OCI-LY1 (cell line): Measurements from ENCODE around the gene PHLPP1.

Experiments
- H2AFZ ChIP-seq: fragments of 200-600 bp; sonication (generic), shearing (Covaris generic); 2 replicates; pipeline ENCODE4 v1.6.0; 2014; ENCODE audit warnings: antibody characterized with exemption, mild to moderate bottlenecking, low read length
- H3F3A ChIP-seq: fragments of 200-600 bp; sonication (generic), shearing (Covaris generic); 2 replicates; pipeline ENCODE4 v1.6.0; 2014; ENCODE audit warnings: mild to moderate bottlenecking, antibody characterized with exemption, low read length, moderate library complexity; ENCODE audit not compliant: insufficient read depth
- H3K27ac ChIP-seq: fragments of 200-600 bp; sonication (generic); 2 replicates; pipeline ENCODE4 v1.5.1; 2014; ENCODE audit warnings: low read length, mixed run types, mild to moderate bottlenecking, low read depth; ENCODE audit not compliant: poor library complexity, severe bottlenecking
- H3K27me3 ChIP-seq: fragments of 200-600 bp; sonication (generic); 2 replicates; pipeline ENCODE4 v1.6.0; 2014; ENCODE audit warnings: antibody characterized with exemption, mild to moderate bottlenecking, low read length, moderate library complexity; ENCODE audit not compliant: insufficient read depth
- H3K36me3 ChIP-seq: fragments of 200-600 bp; sonication (generic); 2 replicates; pipeline ENCODE4 v1.6.1; 2014; ENCODE audit warnings: mild to moderate bottlenecking, antibody characterized with exemption, low read length, moderate library complexity, mixed read lengths; ENCODE audit not compliant: insufficient read depth
- H3K4me1 ChIP-seq: fragments of 200-600 bp; sonication (generic); 2 replicates; pipeline ENCODE4 v1.5.1; 2014; ENCODE audit warnings: mild to moderate bottlenecking, low read length, moderate library complexity; ENCODE audit not compliant: insufficient read depth, severe bottlenecking
- H3K4me2 ChIP-seq: fragments of 200-600 bp; sonication (generic), shearing (Covaris generic); 2 replicates; pipeline ENCODE4 v1.6.1; 2014; ENCODE audit warnings: low read length
- H3K4me3 ChIP-seq: fragments of 200-600 bp; sonication (generic); 2 replicates; pipeline ENCODE4 v1.5.1; 2014; ENCODE audit warnings: low read length, low read depth, mild to moderate bottlenecking, mixed read lengths; ENCODE audit not compliant: poor library complexity, severe bottlenecking
- H3K79me2 ChIP-seq: fragments of 200-600 bp; shearing (Covaris generic); 2 replicates; pipeline ENCODE4 v1.6.1; 2016; ENCODE audit warnings: mixed run types, low read length, mixed read lengths; ENCODE audit not compliant: insufficient read depth
- H3K9ac ChIP-seq: fragments of 200-600 bp; sonication (generic), shearing (Covaris generic); 2 replicates; pipeline ENCODE4 v1.6.1; 2014; ENCODE audit warnings: mild to moderate bottlenecking, low read length, mixed read lengths
- H3K9me2 ChIP-seq: fragments of 200-600 bp; sonication (generic), shearing (Covaris generic); 2 replicates; pipeline ENCODE4 v1.6.1; 2014; ENCODE audit warnings: low read depth, mild to moderate bottlenecking, low read length, mixed read lengths
- H3K9me3 ChIP-seq: fragments of 200-600 bp; shearing (Covaris generic); 2 replicates; pipeline ENCODE4 v1.6.1; 2014; ENCODE audit warnings: low read length, mixed read lengths
- H4K20me1 ChIP-seq: fragments of 200-600 bp; sonication (generic), shearing (Covaris generic); 2 replicates; pipeline ENCODE4 v1.6.0; 2016; ENCODE audit warnings: mild to moderate bottlenecking, low read length; ENCODE audit not compliant: insufficient read depth
- EZH2 ChIP-seq: fragments of 200-600 bp; sonication (generic), shearing (Covaris generic); IDR thresholded peaks from 2 replicates; pipeline ENCODE4 v1.8.0; 2017; ENCODE audit warnings: borderline replicate concordance, mixed run types, mild to moderate bottlenecking, antibody characterized with exemption, low read length, moderate library complexity, mixed read lengths
- TF ChIP-seq, protein P1 (sequence below): fragments of 200-600 bp; sonication (generic), shearing (Covaris generic); IDR thresholded peaks from 2 replicates; pipeline ENCODE4 v1.5.1; 2017; ENCODE audit warnings: mild to moderate bottlenecking, antibody characterized with exemption, low read length, moderate library complexity, mixed read lengths

Gene PHLPP1

DNA sequence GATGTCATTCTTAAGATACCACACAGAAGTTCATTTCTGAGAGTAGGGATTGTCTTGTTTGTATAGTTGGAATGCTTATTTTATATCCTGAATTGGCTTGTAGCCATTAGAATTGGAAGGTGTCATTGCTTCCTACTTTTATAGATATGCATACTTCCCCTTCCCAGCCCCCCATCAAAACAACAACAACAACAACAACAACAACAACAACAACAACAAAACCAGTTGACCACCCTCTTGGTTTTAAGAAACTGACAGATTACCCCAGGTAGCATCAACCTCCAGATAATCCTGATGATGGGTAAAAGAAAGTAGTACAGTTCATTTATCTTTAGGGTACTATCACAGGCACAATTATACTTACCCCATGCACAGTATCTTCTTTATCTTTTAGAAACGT lies 20.0 kb downstream of the PHLPP1 start:
- H3K4me3 ChIP-seq: no peak overlapping the region
- H3K4me1 ChIP-seq: peaks cover 3% of the 10 kb centered on the region
- H3K27me3 ChIP-seq: no peaks in the 10 kb centered on the region
- H3K79me2 ChIP-seq: 0 out of 2 replicates have a peak, but pooled peaks cover 4% of the 10 kb centered on the region
- H3K9ac ChIP-seq: no peak overlapping the region
- TF ChIP-seq EZH2: no peak
- TF ChIP-seq, protein P1, sequence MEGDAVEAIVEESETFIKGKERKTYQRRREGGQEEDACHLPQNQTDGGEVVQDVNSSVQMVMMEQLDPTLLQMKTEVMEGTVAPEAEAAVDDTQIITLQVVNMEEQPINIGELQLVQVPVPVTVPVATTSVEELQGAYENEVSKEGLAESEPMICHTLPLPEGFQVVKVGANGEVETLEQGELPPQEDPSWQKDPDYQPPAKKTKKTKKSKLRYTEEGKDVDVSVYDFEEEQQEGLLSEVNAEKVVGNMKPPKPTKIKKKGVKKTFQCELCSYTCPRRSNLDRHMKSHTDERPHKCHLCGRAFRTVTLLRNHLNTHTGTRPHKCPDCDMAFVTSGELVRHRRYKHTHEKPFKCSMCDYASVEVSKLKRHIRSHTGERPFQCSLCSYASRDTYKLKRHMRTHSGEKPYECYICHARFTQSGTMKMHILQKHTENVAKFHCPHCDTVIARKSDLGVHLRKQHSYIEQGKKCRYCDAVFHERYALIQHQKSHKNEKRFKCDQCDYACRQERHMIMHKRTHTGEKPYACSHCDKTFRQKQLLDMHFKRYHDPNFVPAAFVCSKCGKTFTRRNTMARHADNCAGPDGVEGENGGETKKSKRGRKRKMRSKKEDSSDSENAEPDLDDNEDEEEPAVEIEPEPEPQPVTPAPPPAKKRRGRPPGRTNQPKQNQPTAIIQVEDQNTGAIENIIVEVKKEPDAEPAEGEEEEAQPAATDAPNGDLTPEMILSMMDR: no peak
- no peaks in the 10 kb centered on the region for H3F3A ChIP-seq
- H3K27ac ChIP-seq: no peak overlapping the region
- H2AFZ ChIP-seq: no peak overlapping the region
- no peaks in the 10 kb centered on the region for H3K9me2 ChIP-seq
- peaks cover 7% of the 10 kb centered on the region; the same call in 1 of the 2 replicates for H3K36me3 ChIP-seq
- peaks cover 3% of the 10 kb centered on the region; the same call in 1 of the 2 replicates for H3K9me3 ChIP-seq
- H4K20me1 ChIP-seq: no peaks in the 10 kb centered on the region
- no peak overlapping the region for H3K4me2 ChIP-seq

GRCh38 chr18:62736077-62736855 lies 20.9 kb downstream of the PHLPP1 start:
- H3F3A ChIP-seq: no peaks in the 10 kb centered on the region
- no peak overlapping the region for H3K9ac ChIP-seq
- TF ChIP-seq, protein P1: no peak
- TF ChIP-seq EZH2: no peak
- H3K36me3 ChIP-seq: peaks cover 7% of the 10 kb centered on the region; the same call in 1 of the 2 replicates
- H3K79me2 ChIP-seq: no peaks in the 10 kb centered on the region
- no peaks in the 10 kb centered on the region for H4K20me1 ChIP-seq
- no peak overlapping the region for H2AFZ ChIP-seq
- no peak overlapping the region for H3K4me3 ChIP-seq
- peaks cover 11% of the 10 kb centered on the region for H3K4me1 ChIP-seq
- peaks cover 3% of the 10 kb centered on the region; the same call in 1 of the 2 replicates for H3K9me3 ChIP-seq
- H3K4me2 ChIP-seq: no peak overlapping the region
- H3K27ac ChIP-seq: no peak overlapping the region
- no peaks in the 10 kb centered on the region for H3K27me3 ChIP-seq
- no peaks in the 10 kb centered on the region for H3K9me2 ChIP-seq

DNA sequence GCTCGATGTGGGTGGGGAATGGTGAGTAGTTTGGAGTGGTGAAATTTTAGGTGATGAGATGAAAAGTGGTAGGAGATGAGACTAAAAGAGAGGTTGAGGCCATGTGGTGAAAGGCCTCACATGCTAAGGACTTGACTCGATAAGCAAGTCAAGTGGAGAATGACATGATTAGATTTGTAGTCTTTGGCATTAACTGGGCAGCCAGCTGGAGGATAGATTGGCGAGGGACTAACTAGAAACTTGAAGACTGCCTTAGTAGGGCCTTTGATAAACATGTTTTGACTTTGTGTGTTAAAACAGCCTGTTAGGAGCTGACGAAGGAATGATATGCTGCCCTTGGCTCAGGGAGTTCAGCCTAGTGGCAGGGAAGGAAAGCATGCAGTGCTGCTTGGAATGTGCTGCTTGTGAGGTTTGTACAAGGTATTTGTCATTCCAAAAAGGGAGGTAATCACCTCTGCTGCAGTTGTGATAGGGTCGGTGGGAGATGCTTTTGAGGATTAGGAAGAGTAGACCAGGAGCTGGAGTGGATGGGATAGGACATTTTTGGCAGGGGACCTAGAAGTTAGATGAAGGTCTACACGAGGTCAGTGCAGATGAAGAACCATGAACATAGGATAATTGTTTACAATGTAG lies 22.0 kb downstream of the PHLPP1 start:
- no peaks in the 10 kb centered on the region for H3K9me2 ChIP-seq
- H3K4me2 ChIP-seq: no peak overlapping the region
- no peak overlapping the region for H3K4me3 ChIP-seq
- H2AFZ ChIP-seq: no peak overlapping the region
- no peaks in the 10 kb centered on the region for H4K20me1 ChIP-seq
- H3K4me1 ChIP-seq: peaks cover 22% of the 10 kb centered on the region
- H3K27ac ChIP-seq: no peak overlapping the region
- no peaks in the 10 kb centered on the region for H3K27me3 ChIP-seq
- no peaks in the 10 kb centered on the region for H3F3A ChIP-seq
- no peak overlapping the region for H3K9ac ChIP-seq
- H3K36me3 ChIP-seq: no peaks in the 10 kb centered on the region
- H3K79me2 ChIP-seq: no peaks in the 10 kb centered on the region
- TF ChIP-seq, protein P1: no peak
- no peak for TF ChIP-seq EZH2
- no peaks in the 10 kb centered on the region for H3K9me3 ChIP-seq
